Measurements from ENCODE around the gene MED7.

- TF ChIP-seq RAD21 (IDR thresholded peaks at IDR 0.05; ENCODE audit: low read length) (no peak), MAFK (IDR thresholded peaks at IDR 0.05; ENCODE audit: low read depth, low read length) (no peak), CTCF (conservative IDR thresholded peaks at IDR 0.05; ENCODE audit: low read depth, low read length) (no peak), POLR2A (IDR thresholded peaks at IDR 0.05; ENCODE audit: low read depth, low read length) (no peak), USF2 (IDR thresholded peaks at IDR 0.05; ENCODE audit: low read depth, low read length) (no peak), SMC3 (IDR thresholded peaks at IDR 0.05; ENCODE audit: low read depth, low read length) (no peak), FOS (IDR thresholded peaks at IDR 0.05; ENCODE audit: low read depth, low read length) (no peak), BHLHE40 (IDR thresholded peaks at IDR 0.05; ENCODE audit: low read depth, low read length) (no peak), NFE2L2 (IDR thresholded peaks at IDR 0.05; ENCODE audit: low read depth, low read length) (no peak), ELK1 (IDR thresholded peaks at IDR 0.05; ENCODE audit: borderline replicate concordance, low read depth, low read length) (no peak), RCOR1 (IDR thresholded peaks at IDR 0.05; ENCODE audit: insufficient replicate concordance, low read length) (no peak)
Measured at GRCh38 chr5:157186309-157187045, 43.8 kb upstream of the MED7 start.

Measured in IMR-90 (cell line).